Activated CD4-positive, CD25-positive, alpha-beta regulatory T cell treated with anti-CD3 and anti-CD28 coated beads, Interleukin-2, amount 50 U/mL, for 72 hours (primary cell): ENCODE results near the gene NXPE1.
"Not testable (repeated sequence)": the region's sequence is repeated elsewhere in the genome, so short reads cannot be mapped to it uniquely, and the experiment has no call there.

Experiments
- DNase-seq: peaks from one replicate; pipeline ENCODE4 v3.0.0; 2021

NXPE1 gene

DNA sequence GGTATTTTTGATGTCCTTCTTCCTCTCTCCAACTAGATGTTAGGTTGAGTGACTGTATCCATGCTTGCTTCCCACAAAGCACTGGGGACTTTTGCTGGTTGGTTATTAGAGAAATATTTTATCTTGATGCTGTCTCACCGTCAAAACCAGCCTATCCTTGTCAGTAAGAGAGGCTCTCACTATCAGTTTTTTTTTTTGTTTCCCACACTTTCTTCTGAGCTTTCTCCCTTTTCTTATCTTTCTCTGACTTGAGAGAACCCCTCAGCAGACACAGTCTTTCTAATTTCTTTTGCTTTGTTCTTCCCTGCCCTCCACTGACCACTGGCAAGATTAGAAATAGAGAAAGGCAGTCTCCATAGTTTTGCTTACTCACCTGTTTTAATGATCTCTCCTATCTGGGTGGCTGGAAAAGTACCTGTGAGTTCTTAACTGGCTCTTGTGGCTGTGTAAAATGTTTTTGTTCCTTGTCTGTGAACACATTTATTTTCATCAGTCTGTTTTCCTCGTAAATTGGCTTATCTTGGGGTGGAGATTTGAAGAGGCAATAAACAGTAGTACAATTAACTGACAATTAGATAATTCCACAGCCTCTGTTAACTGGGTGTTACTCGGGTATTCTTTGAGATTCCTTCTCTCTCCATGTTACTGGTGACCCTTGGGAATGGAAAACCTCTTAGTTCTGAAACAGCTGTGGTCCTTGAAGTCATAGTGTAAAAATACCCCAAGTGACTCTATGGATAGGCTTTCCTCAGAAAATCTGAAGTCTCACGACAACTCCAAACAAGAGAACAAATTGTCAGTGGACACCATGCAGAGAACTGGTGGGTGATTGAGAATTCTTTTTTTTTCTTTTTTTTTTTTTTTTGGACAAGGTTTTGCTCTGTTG, at the start of gene NXPE1:
Gene NXPE1 (minus strand): TSS at position 457 of the 886 bp plus-strand sequence. CDS start 8,680 bp downstream, outside the sequence.
- DNase-seq: no peak

DNA sequence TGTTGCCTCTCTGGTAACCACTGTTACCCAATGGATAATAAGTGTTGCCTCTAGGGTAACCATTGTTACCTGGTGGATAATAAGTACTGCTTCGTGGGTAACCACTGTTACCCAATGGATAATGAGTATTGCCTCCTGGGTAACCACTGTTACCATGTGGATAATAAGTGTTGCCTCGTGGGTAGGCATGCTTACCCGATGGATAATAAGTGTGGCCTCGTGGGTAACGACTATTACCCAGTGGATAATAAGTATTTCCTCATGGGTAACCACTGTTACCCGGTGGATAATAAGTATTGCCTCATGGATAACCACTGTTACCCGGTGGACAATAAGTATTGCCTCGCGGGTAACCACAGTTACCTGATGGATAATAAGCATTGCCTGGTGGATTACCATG, 49.7 kb upstream of the NXPE1 start:
- DNase-seq: no peak

DNA sequence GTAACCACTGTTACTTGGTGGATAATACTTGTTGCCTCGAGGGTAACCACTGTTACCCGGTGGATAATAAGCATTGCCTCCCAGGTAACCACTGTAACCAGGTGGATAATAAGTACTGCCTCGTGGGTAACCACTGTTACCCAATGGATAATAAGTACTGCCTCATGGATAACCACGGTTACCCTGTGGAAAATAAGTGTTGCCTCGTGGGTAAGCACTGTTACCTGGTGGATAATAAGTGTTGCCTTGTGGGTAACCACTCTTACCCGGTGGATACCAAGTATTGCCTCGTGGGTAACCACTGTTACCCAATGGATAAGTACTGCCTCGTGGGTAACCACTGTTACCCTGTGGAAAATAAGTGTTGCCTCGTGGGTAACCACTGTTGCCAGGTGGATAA, 48.9 kb upstream of the NXPE1 start:
- not testable (repeated sequence) for DNase-seq

DNA sequence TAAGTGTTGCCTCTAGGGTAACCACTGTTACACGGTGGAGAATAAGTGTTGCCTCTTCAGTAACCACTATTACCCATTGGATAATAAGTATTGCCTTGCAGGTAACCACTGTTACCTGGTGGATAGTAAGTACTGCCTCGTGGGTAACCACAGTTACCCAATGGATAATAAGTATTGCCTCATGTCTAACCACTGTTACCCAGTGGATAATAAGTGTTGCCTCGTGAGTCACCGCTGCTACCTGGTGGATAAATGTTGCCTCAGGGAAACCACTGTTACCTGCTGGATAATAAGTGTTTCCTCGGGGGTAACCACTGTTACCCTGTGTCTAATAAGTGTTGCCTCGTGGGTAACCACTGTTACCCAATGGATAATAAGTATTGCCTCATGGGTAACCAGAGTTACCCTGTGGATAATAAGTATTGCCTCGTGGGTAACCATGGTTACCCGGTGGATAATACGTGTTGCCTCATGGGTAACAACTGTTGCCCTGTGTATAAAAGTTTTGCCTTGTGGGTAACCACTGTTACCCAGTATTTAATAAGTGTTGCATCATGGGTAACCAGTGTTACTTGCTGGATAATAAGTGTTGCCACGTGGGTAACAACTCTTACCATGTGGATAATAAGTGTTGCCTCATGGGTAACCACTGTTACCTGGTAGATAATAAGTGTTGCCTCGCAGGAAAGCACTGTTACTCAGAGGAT, 48.2 kb upstream of the NXPE1 start:
- DNase-seq: no peak

DNA sequence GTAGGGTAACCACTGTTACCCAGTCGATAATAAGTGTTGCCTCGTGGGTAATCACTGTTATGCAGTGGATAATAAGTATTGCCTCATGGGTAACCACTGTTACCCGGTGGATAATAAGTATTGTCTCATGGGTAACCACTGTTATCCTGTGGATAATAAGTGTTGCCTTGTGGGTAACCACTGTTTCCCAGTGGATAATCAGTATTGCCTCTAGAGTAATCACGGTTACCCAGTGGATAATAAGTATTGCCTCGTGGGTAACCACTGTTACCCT, 47.1 kb upstream of the NXPE1 start:
- DNase-seq: not testable (repeated sequence)

DNA sequence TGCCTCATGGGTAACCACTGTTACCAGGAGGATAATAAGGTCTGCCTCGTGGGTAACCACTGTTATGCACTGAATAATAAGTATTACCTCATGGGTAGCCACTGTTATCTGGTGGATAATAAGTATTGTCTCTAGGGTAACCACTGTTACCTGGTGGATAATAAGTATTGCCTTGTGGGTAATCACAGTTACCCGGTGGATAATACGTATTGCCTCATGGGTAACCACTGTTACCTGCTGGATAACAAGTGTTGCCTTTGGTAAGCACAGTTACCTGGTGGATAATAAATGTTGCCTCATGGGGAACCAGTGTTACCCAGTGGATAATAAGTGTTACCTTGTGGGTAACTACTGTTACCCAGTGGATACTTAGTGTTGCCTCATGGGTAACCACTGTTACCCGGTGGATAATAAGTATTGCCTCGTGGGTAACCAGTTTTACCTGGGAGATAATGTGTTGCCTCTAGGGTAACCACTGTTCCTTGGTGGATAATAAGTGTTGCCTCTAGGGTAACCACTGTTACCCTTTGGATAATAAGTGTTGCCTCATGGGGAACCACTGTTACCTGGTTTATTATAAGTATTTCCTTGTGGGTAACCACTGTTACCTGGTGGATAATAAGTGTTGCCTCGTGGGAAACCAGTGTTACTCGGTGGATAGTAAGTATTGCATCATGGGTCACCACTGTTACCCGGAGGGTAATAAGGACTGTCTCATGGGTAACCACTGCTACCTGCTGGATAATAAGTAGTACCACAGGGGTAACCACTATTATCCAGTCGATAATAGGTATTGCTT, 46.5 kb upstream of the NXPE1 start:
- no peak for DNase-seq

DNA sequence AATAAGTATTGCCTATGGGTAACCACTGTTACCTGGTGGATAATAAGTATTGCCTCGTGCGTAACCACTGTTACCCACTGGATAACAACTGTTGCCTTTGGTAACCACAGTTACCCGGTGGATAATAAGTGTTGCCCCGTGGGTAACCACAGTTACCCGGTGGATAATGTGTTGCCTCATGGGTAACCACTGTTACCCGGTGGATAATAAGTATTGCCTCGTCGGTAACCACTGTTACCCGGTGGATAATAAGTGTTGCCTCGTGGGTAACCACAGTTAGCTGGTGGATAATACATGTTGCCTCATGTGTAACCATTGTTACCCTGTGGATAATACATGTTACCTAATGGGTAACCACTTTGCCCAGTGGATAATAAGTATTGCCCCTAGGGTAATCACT, 45.7 kb upstream of the NXPE1 start:
- DNase-seq: no peak

DNA sequence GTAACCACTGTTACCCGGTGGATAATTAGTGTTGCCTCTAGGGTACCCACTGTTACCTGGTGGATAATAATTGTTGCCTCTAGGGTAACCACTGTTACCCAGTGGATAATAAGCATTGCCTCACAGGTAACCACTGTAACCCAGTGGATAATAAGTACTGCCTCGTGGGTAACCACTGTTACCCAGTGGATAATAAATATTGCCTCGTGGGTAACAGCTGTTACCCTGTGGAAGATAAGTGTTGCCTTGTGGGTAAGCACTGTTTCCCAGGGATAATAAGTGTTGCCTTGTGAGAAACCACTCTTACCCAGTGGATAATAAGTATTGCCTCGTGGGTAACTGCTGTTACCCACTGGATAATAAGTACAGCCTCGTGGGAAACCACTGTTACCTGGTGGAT, 45.2 kb upstream of the NXPE1 start:
- DNase-seq: no peak

DNA sequence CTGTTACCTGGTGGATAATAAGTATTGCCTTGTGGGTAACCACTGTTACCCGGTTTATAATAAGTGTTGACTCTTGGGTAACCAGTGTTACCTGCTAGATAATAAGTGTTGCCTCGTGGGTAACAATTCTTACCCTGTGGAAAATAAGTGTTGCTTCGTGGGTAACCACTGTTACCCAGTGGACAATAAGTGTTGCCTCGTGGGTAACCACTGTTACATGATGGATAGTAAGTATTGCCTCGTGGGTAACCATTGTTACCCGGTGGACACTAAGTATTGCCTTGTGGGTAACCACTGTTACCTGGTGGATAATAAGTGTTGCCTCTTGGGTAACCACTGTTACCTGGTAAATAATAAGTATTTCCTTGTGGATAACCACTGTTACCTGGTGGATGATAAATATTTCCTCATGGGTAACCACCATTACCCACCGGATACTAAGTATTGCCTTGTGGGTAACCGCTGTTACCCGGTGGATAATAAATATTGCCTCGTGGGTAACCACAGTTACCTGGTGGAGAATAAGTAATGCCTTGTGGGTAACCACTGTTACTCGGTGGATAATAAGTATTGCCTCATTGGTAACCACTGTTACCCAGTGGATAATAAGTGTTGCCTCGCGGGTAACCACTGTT, 44.6 kb upstream of the NXPE1 start:
- no peak for DNase-seq

DNA sequence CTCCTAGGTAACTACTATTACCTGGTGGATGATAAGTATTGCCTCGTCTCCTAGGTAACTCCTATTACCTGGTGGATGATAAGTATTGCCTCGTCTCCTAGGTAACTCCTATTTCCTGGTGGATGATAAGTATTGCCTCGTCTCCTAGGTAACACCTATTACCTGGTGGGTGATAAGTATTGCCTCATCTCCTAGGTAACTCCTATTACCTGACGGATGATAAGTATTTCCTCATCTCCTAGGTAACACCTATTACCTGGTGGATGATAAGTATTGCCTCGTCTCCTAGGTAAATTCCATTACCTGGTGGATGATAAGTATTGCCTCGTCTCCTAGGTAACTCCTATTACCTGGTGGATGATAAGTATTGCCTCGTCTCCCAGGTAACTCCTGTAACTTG, 43.5 kb upstream of the NXPE1 start:
- not testable (repeated sequence) for DNase-seq

DNA sequence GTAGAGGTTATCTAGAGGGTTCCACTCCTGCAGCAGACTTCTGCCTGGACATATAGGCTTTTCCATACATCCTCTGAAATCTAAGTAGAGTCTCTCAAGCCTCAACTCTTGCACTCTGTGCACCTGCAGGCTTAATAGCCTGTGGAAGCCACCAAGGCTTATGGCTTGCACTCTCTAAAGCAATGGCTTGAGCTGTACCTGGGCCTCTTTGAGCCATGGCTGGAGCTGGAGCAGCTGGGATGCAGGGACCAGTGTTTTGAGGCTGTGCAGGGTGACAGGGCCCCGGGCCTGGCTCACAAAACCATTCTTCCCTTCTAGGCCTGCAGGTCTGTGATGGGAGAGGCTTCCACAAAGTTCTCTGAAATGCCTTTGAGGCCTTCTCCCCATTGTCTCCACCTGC, 38.8 kb upstream of the NXPE1 start:
- no peak for DNase-seq

DNA sequence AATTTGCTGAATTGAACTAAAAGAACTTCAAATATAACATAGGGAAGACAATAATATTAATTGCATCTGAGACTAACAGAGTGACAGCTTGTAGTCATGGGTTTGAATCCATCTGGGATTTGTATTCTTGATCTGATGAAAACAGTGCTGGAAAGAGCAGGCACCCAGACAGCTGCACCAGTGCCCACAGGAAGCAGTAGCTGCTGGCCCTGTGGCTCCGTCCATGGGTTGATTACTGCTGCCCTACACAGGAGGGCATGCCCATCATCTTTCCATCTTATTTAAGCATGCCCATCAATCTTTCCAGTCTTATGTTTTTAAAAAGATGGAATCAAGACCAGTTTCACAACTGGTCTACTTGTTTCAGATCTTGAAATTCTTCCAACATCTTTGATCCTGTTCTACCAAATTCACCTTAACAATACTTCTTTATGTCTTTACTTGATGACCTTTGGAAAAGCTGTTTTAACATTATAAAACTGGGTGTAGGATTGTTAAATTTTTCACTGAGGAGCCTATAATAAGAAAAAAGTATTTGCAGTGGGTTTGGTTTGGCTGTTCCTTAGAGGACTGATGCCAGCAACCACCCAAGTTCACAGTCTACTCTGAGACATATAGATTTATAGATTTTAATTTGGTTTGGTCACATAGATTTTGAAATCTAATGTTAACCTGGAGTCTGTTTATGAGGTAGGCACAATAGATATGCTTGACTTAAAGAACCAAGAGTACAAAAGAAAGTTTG, 36.7 kb upstream of the NXPE1 start:
- no peak for DNase-seq

DNA sequence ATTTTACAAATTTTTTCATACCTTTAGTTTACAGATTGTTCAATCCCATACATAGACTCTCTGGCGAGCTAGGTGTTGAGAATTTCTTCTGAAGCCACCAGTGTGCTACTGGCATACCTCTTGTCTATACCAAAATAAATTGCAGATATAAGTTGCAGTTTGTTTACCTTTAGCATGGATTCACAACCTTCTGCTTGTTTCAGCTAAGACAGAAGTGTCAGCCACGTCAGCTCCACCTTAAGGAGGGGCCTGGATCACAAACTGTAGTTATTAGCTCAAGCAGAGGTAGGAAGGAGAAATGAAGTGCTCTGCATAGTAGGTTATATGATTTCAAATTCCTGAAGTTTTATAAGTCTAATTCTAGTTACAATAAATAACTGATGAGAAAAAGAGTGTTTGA, 35.9 kb upstream of the NXPE1 start, which contains the start of gene NXPE4:
Gene NXPE4 (minus strand): TSS at position 216 of the 400 bp plus-strand sequence. CDS start 1,027 bp downstream, outside the sequence.
- no peak for DNase-seq

DNA sequence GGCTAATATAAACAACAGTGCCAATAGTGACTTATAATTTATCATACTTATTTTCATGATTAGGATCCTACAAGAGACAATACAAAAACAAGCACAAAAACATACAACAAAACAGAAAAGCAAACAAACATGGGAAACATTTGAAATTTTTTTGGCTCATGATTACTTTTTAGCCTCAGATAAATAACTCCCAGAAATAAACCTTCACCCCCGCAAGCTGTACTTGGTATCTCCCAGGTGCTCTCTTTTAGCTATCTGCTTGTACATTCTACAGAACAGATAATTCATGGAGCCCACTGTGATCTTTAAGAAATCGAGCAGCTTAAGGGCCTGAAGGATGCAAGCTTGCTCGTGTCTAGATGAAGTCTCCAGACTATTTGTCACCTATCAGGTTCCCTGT, 35.0 kb upstream of the NXPE1 start:
- DNase-seq: no peak

DNA sequence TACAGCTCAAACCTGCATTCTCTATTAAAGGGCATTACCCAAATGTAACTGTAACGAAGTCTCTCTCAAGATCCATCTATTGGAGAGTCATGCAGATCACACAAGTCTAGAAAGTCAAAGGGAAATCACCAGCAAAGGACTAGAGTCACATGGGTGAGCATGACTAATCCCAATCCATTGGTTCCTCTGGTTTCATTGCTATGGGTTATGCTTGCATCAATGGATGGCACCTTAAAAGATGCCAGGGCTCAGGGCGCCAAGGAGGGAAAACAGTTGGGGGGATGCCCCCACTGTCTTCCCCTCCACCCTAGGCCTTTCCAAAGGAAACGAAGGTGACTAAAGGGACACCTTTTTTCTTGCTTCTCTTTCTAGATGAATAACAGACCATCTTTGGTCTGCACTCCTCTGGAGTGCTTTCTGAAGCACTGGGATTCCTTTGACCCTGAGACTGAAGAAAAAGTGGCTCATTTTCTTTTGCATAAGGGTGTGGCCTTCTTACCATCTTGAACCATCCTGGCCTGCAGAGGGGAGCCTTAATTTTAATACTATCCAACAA, 27.8 kb upstream of the NXPE1 start:
- no peak for DNase-seq

DNA sequence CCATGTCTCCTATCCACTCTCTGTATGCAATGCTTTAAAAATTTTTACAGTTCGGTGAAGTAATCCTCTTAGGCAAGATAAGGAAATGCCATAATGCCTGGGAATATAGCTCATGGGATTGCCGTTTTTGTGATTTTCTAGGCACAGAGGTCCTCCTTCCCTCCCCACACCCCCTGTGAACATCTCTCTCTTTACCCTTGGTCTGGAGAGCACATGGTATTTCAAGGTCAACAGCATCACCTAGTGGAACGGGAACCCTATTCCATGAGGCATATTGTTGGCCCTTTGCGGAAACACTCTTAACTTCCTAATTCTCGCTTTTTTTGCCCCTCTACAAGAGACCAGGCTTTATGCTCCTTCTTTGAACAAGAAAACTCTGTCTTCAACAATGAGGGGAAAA, 27.1 kb upstream of the NXPE1 start:
- DNase-seq: no peak

DNA sequence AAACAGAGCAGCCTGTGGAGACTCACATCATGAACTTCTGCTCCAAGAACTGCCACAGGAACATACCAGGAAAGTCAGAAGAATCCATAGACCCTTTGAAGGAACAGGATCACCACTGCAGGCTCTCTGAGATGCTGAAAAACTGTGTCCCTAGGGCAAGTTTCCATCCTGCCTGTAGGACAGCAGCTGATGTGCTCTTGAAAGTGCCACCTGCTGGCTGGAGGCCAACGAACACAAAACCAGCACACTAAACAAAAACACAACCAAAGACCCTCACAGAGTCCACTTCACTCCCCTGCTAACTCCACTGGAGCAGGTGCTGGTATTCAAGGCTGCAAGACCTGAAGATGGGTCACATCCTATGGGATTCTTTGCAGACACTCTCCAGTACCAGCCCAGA, 12.0 kb upstream of the NXPE1 start:
- no peak for DNase-seq

DNA sequence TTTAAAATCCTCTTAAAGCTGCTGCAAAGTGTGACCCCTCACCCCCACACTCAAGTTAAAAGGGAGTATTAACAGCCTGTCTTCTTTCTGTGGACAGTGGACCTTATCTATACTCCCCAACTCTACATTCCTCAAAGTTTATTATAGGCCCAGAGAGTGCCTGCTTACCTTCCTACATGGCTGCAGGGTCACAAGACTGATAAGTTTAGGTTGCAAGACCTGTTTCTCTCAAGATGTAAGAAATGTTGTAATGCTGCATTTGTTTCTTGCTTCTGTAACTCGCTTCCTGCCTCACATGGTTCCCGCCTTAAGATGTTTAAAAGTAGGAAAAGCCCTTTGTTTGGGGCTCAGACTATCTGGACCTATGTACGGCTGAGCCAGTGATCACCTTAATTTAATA, 10.1 kb upstream of the NXPE1 start:
- DNase-seq: no peak

DNA sequence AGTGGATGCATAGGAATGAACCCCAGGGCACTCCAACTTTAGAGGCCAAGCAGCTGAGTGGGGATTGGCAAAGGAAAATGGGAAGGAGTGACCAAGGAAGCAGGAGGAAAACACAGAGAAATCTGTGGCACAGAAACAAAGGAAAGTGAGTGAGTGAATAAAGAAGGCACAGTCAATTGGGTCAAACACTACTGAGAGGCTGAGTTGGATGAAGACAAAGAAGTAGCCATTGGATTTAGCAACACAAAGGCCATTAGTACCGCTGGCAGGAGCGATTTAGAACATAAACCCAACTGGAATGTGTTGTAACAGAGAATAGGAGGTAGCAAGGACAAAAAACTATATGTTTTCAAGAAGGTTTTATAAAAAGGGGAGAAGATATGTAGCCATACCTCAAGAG, 6.6 kb upstream of the NXPE1 start:
- DNase-seq: no peak

DNA sequence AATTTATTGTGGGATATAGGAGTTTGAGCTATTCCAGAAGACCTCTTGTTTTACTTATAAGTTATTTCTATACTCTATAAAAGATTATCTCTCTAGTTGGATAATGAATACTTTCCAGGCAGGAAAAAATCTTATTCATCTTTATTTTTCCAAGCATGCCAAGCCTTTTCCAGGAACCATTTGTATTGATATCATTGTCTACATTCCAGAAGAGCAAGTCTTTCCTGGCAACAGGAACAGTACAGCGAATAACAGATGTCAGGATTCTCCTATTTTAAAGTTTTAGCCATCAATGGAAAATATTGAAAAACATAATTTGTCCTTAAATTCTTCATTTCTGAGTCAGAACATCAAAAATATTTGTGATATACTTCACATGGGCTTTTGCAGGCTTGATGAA, 5.2 kb upstream of the NXPE1 start:
- no peak for DNase-seq

DNA sequence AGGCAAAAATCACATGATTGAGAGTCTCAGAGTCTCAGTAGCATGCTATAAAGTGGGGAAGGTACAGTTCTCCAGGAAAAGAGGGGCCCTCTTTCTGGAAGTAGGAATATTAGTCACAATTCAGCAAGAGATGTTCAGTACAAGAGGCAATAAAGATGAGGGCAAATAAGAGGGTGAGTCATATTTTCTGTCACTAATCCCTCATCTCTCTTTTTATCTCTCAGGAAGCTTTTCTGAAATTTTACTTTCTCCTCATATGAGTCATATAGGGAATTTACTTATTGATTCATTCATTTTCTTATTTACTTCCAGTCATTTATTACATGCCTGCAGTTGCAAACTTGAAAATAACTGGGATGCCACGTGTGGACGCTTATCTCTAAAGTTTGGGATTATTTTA, 3.4 kb upstream of the NXPE1 start:
- DNase-seq: no peak
